WTC11 (cell line): ENCODE results near the gene SPAG9. TPM values are rescaled to one million over a fixed set of nuclear protein-coding genes. Genes with fewer than 3 reads are reported as not detected.

Experiments
- ATAC-seq: fragments of 200-7000 bp; cut with Tn5 transposase; 2 replicates; pipeline ENCODE4 v1.10.0; 2021; ENCODE audit warnings: mild to moderate bottlenecking, moderate library complexity
- CTCF ChIA-PET: fragments of 300-600 bp; sonication (Branson Sonifier 250); formaldehyde crosslinking; loops from one replicate; lab custom pipeline; 2021; ENCODE audit warnings: antibody characterized with exemption; lab: Charles Lee
- POLR2A ChIA-PET: fragments of 350-600 bp; sonication (Branson Sonifier 250); formaldehyde crosslinking; loops from one replicate; lab custom pipeline; 2021; ENCODE audit warnings: antibody characterized with exemption; lab: Charles Lee
- DNase-seq: peaks from one replicate; pipeline ENCODE4 v3.0.0; 2021; ENCODE audit warnings: low spot score
- H3K27ac Mint-ChIP-seq: 2 replicates; pipeline ENCODE4 v1.8.0; 2021; ENCODE audit warnings: mixed read lengths
- H3K27me3 Mint-ChIP-seq: 2 replicates; pipeline ENCODE4 v1.8.0; 2021; ENCODE audit warnings: low read depth, mild to moderate bottlenecking, moderate library complexity, mixed read lengths
- H3K36me3 Mint-ChIP-seq: 2 replicates; pipeline ENCODE4 v1.8.0; 2021; ENCODE audit warnings: mixed read lengths
- H3K4me1 Mint-ChIP-seq: 2 replicates; pipeline ENCODE4 v1.8.0; 2022; ENCODE audit warnings: mixed read lengths
- H3K4me3 Mint-ChIP-seq: 2 replicates; pipeline ENCODE4 v1.8.0; 2021; ENCODE audit warnings: mild to moderate bottlenecking, moderate library complexity, mixed read lengths
- H3K9me3 Mint-ChIP-seq: 2 replicates; pipeline ENCODE4 v1.8.0; 2021; ENCODE audit warnings: mixed read lengths
- ATF1 ChIP-seq: sonication (generic); formaldehyde crosslinking; IDR thresholded peaks from 2 replicates; pipeline ENCODE4 v1.8.1; 2023; ENCODE audit warnings: mild to moderate bottlenecking, moderate library complexity, missing genetic modification reagents
- ATF2 ChIP-seq: sonication (generic); formaldehyde crosslinking; IDR thresholded peaks from 2 replicates; pipeline ENCODE4 v1.8.1; 2022; ENCODE audit warnings: low read depth, missing genetic modification reagents, borderline replicate concordance
- CREB1 ChIP-seq: sonication (generic); formaldehyde crosslinking; IDR thresholded peaks from 2 replicates; pipeline ENCODE4 v1.8.0; 2023; ENCODE audit warnings: mild to moderate bottlenecking, missing genetic modification reagents
- FOXJ3 ChIP-seq: sonication (generic); formaldehyde crosslinking; IDR thresholded peaks from 2 replicates; pipeline ENCODE4 v1.9.0; 2021; ENCODE audit warnings: missing genetic modification reagents, mild to moderate bottlenecking, borderline replicate concordance
- GABPB1 ChIP-seq: sonication (generic); formaldehyde crosslinking; IDR thresholded peaks from 2 replicates; pipeline ENCODE4 v1.8.1; 2023; ENCODE audit warnings: mild to moderate bottlenecking, missing genetic modification reagents
- IRF2 ChIP-seq: sonication (generic); formaldehyde crosslinking; IDR thresholded peaks from 2 replicates; pipeline ENCODE4 v1.8.0; 2022; ENCODE audit warnings: low read depth, missing genetic modification reagents, borderline replicate concordance
- NFATC4 ChIP-seq: fragments of 250-450 bp; sonication (Bioruptor Pico); IDR thresholded peaks from 2 replicates; pipeline ENCODE4 v1.9.0; 2021; ENCODE audit warnings: mild to moderate bottlenecking
- PREB ChIP-seq: sonication (generic); formaldehyde crosslinking; IDR thresholded peaks from 2 replicates; pipeline ENCODE4 v1.8.1; 2022; ENCODE audit warnings: mild to moderate bottlenecking, missing genetic modification reagents, moderate library complexity, borderline replicate concordance
- RELA ChIP-seq: sonication (generic); formaldehyde crosslinking; IDR thresholded peaks from 2 replicates; pipeline ENCODE4 v1.8.1; 2022; ENCODE audit warnings: missing genetic modification reagents, mild to moderate bottlenecking, borderline replicate concordance
- ZNF263 ChIP-seq: sonication (generic); formaldehyde crosslinking; IDR thresholded peaks from 2 replicates; pipeline ENCODE4 v1.8.1; 2022; ENCODE audit warnings: low read depth, mild to moderate bottlenecking, moderate library complexity, missing genetic modification reagents
- ZNF423 ChIP-seq: fragments of 250-450 bp; sonication (Bioruptor Pico); IDR thresholded peaks from 2 replicates; pipeline ENCODE4 v2.1.2; 2022; ENCODE audit warnings: mild to moderate bottlenecking, moderate library complexity
- ZNF532 ChIP-seq: fragments of 250-450 bp; sonication (Bioruptor Pico); IDR thresholded peaks from 2 replicates; pipeline ENCODE4 v1.9.0; 2021; ENCODE audit warnings: mild to moderate bottlenecking, borderline replicate concordance
- total RNA-seq: library from RNA; stranded (reverse); gene quantifications from 3 replicates; pipeline ENCODE4 v1.2.3, GENCODE V29; 2021
- TF ChIP-seq, protein P1 (sequence below): sonication (generic); formaldehyde crosslinking; IDR thresholded peaks from 2 replicates; pipeline ENCODE4 v1.8.1; 2022; ENCODE audit warnings: mild to moderate bottlenecking, moderate library complexity, missing genetic modification reagents
- TF ChIP-seq, protein P2 (sequence below): sonication (generic); formaldehyde crosslinking; IDR thresholded peaks from 2 replicates; pipeline ENCODE4 v1.8.0; 2022; ENCODE audit warnings: mild to moderate bottlenecking, missing genetic modification reagents
- TF ChIP-seq, protein P3 (sequence below): sonication (generic); formaldehyde crosslinking; IDR thresholded peaks from 2 replicates; pipeline ENCODE4 v1.8.1; 2023; ENCODE audit warnings: mild to moderate bottlenecking, missing genetic modification reagents, borderline replicate concordance

The SPAG9 gene
- total RNA-seq, 1 experiment from 2014 or later: 51.9 TPM

DNA sequence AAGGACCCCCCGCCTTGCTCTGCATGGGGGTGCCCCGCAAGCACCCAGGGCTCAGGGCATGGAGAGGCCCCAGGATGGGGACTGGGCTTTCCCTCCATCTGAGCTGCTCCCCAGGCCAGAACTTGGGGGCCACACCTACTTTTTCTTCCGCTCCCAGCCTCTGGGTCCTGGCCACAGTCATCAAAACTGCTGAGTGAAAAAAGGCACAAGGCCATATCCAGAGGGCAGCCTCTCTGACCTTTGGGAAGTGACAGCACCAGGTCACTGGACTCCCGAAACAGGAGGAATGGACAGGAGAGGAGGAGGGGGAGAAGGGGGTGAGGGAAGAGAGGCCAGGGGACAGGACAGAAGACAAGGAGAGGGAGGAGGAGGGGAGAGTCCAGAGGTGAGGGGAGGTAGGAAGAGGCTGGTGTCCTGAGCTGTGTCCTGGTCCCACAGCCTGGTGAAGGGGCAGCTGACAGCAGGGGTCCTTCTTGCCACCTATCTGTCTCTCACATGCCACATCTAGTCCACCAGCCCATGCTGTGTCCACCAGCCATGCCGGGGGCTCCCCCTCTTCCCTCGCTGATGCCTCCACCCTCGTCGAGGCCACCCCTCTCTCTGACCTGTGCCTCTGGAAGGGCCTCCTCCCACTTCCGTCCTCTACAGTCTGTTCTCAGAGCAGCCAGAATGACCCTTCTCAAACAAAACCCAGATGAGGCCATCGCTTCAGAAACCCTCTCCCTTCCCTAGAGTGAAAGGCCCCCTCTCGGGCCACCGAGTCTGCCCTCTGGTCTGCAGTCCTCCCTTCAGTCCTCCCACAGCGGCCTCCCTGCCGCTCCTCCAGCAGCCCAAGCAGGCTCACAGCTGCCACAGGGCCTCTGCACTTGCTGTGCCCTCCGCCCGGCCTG, 180.6 kb downstream of the SPAG9 start:
- Mint-ChIP-seq H3K4me3 (no peak overlapping the region), H3K9me3 (no peaks in the 10 kb centered on the region), H3K27me3 (peaks cover 15% of the 10 kb centered on the region), H3K4me1 (peaks cover 9% of the 10 kb centered on the region), H3K36me3 (no peaks in the 10 kb centered on the region), H3K27ac (no peak overlapping the region)
- ChIA-PET POLR2A (interaction anchor here (0.8 to 1.6 kb wide), 2 partner anchors 15 to 74 kb away, joined by 5 to 8 read pairs; partner anchors contain the start of gene TOB1), CTCF (interaction anchor here (1.0 to 1.2 kb wide), 3 partner anchors 17 to 157 kb away, joined by 3 to 4 read pairs (median 4); no protein-coding TSS in a partner anchor)
- ATAC-seq: no peak
- no peak for DNase-seq
- TF ChIP-seq RELA: no peak
- no peak for TF ChIP-seq ATF2 (CRISPR knock-in tag)
- TF ChIP-seq GABPB1 (CRISPR knock-in tag): 0 out of 2 replicates have a peak, but pooled peaks have one; percentile 30
- no peak for TF ChIP-seq CREB1
- TF ChIP-seq, protein P1, sequence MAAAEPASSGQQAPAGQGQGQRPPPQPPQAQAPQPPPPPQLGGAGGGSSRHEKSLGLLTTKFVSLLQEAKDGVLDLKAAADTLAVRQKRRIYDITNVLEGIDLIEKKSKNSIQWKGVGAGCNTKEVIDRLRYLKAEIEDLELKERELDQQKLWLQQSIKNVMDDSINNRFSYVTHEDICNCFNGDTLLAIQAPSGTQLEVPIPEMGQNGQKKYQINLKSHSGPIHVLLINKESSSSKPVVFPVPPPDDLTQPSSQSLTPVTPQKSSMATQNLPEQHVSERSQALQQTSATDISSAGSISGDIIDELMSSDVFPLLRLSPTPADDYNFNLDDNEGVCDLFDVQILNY: no peak
- no peak for TF ChIP-seq ATF1 (CRISPR knock-in tag)
- TF ChIP-seq FOXJ3 (CRISPR knock-in tag): no peak
- TF ChIP-seq, protein P2, sequence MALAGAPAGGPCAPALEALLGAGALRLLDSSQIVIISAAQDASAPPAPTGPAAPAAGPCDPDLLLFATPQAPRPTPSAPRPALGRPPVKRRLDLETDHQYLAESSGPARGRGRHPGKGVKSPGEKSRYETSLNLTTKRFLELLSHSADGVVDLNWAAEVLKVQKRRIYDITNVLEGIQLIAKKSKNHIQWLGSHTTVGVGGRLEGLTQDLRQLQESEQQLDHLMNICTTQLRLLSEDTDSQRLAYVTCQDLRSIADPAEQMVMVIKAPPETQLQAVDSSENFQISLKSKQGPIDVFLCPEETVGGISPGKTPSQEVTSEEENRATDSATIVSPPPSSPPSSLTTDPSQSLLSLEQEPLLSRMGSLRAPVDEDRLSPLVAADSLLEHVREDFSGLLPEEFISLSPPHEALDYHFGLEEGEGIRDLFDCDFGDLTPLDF (CRISPR knock-in tag): no peak
- 0 out of 2 replicates have a peak, but pooled peaks have one; percentile 54 for TF ChIP-seq ZNF263 (CRISPR knock-in tag)
- TF ChIP-seq, protein P3, sequence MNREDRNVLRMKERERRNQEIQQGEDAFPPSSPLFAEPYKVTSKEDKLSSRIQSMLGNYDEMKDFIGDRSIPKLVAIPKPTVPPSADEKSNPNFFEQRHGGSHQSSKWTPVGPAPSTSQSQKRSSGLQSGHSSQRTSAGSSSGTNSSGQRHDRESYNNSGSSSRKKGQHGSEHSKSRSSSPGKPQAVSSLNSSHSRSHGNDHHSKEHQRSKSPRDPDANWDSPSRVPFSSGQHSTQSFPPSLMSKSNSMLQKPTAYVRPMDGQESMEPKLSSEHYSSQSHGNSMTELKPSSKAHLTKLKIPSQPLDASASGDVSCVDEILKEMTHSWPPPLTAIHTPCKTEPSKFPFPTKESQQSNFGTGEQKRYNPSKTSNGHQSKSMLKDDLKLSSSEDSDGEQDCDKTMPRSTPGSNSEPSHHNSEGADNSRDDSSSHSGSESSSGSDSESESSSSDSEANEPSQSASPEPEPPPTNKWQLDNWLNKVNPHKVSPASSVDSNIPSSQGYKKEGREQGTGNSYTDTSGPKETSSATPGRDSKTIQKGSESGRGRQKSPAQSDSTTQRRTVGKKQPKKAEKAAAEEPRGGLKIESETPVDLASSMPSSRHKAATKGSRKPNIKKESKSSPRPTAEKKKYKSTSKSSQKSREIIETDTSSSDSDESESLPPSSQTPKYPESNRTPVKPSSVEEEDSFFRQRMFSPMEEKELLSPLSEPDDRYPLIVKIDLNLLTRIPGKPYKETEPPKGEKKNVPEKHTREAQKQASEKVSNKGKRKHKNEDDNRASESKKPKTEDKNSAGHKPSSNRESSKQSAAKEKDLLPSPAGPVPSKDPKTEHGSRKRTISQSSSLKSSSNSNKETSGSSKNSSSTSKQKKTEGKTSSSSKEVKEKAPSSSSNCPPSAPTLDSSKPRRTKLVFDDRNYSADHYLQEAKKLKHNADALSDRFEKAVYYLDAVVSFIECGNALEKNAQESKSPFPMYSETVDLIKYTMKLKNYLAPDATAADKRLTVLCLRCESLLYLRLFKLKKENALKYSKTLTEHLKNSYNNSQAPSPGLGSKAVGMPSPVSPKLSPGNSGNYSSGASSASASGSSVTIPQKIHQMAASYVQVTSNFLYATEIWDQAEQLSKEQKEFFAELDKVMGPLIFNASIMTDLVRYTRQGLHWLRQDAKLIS (CRISPR knock-in tag): no peak
- no peak for TF ChIP-seq ZNF532 (CRISPR knock-in tag)
- TF ChIP-seq PREB (CRISPR knock-in tag): no peak
- TF ChIP-seq ZNF423: no peak
- TF ChIP-seq IRF2 (CRISPR knock-in tag): no peak
- TF ChIP-seq NFATC4: no peak
